ENCODE data around the gene SOD2.
"Not testable (repeated sequence)": the region's sequence is repeated elsewhere in the genome, so short reads cannot be mapped to it uniquely, and the experiment has no call there.

SOD2 gene

DNA sequence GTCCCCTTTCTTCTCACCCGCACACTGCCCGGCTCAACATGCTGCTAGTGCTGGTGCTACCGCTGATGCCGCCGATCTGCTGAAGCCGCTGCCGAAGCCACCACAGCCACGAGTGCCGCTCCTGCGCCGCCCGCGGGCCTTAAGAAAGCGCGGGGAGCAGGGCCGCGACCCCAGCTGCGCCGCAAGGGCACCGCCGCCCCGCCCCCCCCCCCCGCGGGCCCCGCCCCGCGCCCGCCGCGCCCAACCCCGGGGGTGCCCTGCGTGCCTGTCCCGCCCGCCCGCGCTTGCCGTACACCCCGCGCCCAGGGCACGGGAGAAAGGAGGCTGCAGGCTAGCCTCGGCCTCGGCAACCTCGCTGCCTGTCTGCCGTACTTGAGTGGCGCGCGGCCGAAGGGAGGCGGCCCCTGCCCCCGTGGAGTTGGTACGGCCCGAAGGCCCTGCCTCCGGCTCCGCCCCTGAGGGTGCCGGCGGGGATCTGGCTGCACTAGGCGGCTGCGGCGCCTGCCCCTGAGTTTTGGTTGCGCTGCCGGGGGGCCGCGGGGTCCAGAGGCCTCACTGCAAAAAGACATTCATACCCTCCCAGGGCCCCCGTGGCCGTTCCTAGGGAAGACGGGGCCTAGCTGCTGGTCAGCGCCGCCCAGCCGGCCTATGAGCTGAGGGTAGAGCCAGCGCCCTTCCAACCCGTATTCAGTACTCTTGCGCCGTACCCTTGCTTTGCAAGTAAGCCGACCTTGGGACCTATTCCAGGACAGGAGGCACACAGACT, at the start of gene SOD2:
SOD2 (minus strand) TSS at position 114 of the 766 bp plus-strand sequence; CDS start at position 40, 74 bp downstream.
- DNase-seq (ENCODE audit: low read depth), result peak; percentile 71

DNA sequence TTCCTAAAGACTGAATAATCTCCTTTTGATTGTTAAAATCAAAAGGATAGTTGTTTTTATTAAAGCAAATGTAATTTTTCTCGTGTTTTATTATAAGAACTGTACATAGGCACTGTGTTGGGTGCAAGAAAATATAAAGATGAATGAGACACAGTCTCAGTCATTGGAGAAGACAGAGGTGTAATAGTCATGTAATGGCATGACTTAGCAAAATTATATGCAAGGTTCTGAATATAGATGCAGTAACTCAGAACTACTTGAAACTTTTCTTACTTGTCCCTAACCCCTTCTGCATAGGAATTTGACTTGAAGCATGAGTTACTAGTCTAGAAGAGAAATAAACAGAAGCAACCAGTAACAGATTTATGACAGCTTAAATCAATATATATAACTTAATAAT, 49.1 kb upstream of the SOD2 start:
- DNase-seq (ENCODE audit: low read depth), result no peak

DNA sequence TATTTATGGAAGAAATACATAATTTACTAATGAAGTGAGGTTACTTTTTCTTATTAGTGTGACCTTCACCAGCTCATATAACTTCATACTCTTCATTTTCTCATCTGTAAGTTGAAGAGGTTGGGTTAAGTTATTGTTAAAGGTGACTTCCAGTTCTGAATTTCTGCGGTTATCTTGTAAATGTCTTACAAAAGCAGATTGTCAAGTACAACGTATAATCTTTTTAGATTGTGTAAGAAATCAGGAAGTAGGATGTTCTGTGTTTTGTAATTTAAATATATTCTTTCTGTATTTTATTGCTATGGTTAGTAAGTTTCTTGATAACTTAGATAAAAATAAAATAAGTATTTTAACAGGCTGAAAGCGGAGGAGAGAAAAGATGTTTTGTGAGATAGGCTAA, 46.3 kb upstream of the SOD2 start:
- DNase-seq (ENCODE audit: low read depth), result no peak

DNA sequence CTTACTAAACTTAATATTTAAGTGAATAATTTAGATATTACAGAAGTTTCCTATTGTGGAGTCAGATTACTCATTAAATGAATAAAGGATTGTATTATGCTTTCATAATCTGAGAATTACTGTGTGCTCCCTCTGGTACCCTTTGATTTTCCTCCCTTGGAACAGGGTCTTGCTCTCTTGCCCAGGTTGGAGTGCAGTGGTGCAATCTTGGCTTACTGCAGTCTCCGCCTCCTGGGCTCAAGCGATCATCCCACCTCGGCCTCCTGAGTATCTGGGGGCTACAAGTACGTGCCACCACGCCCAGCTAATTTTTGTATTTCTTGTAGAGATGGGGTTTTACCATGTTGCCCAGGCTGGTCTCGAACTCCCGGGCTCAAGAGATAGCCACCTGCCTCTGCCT, 43.9 kb upstream of the SOD2 start:
- DNase-seq (ENCODE audit: low read depth), result no peak

DNA sequence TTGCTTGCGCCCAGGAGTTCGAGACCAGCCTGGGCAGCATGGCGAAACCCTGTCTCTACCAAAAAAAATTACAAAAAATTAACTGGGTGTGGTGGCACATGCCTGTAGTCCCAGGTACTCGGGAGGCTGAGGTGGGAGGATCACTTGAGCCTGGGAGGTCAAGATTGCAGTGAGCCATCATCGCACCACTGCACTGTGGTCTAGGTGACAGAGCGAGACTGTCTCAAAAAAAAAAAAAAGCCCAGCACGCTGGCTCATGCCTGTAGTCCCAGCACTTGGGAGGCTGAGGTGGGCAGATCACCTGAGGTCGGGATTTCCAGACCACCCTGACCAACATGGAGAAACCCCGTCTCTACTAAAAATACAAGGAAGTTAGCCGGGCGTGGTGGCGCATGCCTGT, 40.4 kb upstream of the SOD2 start:
- DNase-seq (ENCODE audit: low read depth), result not testable (repeated sequence)

DNA sequence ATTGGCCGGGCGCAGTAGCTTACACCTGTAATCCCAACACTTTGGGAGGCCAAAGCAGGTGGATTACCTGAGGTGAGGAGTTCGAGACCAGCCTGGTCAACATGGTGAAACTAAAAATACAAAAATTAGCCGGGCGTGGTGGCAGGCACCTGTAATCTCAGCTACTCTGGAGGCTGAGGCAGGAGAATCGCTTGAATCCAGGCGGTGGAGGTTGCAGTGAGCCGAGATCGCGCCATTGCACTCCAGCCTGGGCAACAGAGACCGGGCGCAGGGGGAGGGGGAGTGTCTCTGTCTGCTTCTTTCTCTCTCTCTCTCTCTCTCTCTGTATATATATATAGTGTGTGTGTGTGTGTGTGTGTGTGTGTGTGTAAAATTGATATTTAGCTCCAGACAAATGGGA, 39.5 kb upstream of the SOD2 start:
- DNase-seq (ENCODE audit: low read depth), result not testable (repeated sequence)

DNA sequence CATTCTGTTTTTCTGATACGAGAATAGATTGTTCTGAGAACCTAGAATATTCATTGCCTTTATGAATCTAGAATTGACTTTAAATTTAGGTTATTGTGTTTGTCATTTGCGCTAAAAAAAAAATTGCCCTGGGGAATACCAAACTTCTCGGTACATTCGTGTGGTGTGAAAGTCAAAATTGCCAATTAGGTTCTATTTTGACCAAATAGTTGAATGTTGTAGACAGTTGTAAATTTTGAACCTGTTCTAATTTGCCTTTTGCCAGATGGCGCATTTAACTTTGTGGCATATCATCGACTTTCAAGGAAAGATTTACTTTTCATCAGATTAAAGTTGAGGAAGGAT, 37.3 kb upstream of the SOD2 start:
- DNase-seq (ENCODE audit: low read depth), result no peak

DNA sequence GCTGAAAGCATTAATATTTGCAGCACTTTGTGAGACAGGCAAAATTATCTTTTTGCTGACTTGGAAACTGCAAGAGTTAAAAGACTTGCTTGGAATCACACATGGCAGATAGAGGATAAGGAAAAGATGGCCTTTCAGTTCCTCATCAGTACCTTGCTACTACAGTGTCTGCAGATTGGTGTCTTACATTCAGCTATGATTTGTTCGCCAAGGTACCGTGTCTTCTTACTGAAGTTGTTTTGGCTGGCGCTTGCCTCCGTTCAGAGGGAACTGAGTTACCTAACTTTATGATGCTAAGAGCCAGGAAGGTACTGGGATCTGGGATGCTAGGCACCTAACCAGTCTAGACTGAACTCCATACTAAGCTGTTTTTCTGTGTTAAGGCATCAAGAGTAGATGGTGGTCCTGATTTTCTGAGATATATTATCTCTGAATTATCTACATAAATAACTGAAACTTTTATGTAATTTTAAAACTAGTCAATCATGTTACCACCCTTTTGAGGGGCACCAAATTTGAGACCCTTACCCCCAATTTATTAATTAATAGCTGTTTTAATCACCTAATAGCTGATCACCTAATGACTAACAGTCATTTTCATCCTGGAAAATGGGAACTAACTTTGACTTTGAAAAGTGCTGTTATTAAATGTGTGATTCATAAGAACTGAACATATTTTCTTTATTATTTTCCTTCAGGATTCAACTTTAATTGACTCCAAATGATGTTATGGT, 36.7 kb upstream of the SOD2 start:
- DNase-seq (ENCODE audit: low read depth), result no peak

DNA sequence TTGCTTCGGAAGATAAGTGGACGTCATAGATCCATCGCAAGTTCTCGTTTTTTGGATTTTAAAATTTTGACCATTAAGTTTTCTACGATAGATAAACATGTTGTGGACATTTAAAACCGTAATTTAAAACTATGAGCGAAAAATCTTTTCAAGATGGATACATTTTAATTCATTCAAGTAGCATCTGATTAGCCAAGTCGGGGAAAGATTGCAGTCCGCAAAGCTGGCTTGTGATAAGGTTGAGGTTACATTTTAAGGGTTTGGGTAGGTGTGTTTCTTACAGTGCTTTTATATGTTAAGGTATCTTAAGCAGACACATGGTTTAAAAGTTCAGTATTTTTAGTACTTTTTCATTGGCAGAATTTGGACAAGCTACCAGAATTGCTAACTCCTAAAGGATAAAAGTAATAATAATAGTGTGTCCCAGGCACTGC, 35.5 kb upstream of the SOD2 start:
- DNase-seq (ENCODE audit: low read depth), result no peak

DNA sequence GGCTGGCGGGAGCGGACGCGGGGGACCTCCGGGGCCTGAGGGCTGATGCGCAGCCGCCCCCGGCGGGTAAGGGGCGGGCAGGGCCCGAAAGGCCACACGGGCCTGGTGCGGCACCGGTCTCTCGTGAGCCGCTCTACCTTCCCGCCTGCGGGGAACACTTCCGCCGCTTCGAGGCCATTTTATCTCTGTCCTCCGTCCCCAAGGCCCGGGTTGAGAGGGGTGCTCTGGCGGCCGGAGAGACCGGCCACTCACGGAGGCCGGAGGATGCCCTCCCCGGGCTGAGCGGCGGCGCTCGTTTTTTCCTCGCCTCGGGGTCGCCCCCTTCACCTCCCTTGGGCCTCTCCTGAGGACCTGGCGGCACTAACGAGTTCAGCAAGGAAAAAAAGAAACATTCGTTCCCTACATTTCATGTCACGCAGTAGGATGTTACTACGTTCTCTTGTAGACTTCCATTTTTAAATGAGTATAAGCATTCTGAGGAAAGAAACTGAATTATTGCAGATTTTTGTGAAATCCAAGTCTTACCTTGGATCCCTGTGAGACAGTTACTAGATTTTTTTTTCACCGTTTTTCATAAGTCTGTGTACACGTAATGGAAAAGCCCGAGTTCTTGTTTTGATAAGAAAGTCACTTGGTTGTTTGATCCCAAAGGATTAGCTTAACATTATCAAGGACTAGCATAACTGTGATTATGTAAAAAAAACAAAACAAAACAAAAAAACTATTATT, 34.8 kb upstream of the SOD2 start:
- no peak for DNase-seq (ENCODE audit: low read depth)

DNA sequence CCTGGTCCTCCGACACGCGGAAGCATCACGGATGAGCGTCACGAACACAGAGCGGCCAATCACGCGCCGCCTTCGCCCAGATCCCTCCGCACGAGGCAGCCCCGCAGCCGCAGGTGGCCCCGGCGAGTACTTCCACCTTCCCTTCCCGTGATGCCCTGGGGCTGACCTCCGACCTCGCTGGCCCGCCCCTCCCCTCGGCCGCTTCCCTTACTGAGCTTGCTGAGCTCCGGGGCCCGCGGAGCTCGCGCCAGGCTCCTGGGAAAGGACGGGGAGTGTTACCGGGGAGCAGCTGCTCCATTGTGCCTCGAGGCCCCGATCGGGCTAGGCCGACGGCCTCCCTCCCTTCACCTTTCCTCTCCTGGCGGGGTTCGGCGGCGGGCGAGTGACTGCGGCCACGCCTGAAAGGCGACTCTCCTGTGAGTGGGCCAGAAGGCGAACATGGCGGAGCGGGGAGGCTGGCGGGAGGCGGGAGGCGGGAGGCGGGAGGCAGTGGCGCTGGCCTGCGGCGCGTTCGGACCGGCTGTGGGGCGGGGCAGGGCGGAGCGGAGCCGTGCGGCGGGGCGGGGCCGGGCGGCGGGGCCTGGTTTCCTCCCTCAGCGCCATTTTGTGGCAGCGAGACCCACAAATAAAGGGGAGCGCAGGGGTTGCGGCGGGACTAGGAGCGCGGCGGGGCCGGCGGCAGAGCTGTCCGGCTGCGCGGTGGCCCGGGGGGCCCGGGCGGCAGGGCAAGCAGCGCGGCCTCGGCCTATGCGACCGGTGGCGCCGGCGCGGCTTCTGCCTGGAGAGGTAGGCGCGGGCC, 34.1 kb upstream of the SOD2 start, which contains the start of gene WTAP:
WTAP (plus strand) TSS at position 589 of the 799 bp plus-strand sequence. CDS start 8,760 bp downstream, outside the sequence.
- DNase-seq (ENCODE audit: low read depth), result peak; percentile 94

DNA sequence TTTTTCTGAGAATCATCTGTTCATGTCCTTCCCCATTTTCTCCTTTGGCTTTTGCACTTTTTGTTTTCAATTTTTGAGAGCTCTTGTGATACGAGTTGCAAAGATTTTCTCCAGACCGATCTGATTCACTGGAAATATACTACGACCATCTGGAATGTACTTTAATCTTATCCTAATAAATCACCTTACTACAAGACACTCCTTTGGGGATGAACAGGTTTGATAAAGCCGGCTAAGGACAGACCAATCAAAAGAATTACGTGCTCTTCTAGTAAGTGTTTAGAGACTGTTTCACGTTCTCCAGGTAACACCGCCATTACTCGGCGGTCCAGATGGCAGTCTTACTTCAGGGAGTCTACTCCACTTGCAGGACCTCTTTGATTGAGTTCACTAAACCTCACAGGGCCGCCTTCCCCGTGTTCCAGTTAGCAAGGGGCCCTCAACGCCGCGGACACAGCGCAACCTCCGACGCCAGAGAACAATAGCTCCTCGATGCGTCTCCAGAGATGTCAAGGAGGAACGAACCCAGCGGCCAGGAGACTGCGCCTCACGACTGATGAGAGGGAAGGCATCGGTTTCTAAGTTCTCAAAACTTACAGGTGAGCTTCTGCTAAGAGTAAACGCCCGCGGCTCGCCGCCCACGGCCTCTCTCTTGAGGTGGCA, 33.3 kb upstream of the SOD2 start:
- no peak for DNase-seq (ENCODE audit: low read depth)

DNA sequence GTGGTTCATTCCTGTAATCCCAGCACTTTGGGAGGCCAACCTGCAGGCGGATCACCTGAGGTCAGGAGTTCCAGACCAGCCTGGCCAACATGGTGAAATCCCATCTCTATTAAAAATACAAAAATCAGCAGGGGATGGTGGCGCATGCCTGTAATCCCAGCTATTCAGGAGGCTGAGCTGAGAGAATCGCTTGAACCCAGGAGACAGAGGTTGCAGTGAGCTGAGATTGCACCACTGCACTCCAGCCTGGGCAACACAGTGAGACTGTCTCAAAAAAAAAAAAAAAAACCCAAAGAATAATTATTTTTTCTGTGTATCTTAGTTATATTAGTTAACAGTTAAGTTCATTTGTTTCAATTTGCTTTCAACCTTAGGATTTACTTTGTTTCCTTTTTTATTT, 32.2 kb upstream of the SOD2 start:
- DNase-seq (ENCODE audit: low read depth), result not testable (repeated sequence)

DNA sequence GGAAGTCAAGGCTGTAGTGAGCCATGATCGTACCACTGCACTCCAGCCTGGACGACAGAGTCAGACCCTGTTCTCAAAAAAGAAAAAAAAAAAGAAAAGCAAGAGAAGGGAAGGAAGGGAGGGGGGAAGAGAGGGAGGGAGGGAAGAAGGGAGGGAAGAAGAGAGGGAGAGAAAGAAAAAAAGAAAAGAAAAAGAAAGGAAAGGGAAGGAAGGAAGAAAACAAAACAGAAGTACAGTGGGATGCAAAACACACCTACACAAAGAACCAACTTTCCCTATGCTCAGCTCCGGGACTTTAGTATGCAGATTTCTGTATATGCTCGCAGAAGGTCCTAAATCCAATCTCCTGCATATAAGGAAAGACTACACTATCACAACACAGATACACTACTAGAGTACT, 31.7 kb upstream of the SOD2 start:
- no peak for DNase-seq (ENCODE audit: low read depth)

DNA sequence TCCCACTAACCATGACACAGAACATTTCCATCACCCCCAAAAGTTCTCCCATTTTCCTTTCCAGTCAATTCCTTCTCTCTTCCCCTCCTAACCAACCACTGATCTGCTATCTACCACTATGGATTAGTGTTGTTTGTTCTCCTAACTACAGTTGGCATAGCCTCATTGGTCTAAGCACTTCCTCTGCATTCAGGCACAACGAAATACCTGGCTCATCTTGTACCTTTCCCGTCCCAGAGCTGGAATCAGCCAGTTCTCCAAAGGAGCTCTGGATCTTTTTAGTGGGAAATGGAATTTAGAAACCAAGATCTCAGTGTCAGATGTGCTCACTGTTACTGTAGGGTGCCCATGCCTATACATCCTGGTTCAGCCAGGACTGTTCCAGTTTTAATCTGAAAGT, 30.2 kb upstream of the SOD2 start:
- no peak for DNase-seq (ENCODE audit: low read depth)

DNA sequence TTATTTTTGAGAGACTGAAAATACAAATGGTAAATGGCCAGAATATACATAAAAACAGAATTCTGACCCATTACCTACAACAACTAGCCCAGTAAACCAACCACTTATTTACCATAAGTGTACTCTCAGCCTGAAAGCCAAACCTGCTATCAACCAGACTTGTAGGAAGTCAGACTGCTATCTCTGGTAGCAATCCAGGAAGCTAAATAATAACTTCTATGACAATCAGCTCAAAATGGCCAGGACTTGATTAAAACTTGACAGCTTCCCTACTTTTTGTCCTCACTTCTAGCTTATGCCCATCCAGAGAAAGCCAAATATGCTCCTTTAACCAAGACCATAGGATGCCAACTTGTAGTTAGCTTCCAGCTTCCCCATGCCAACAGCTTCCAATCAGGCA, 29.6 kb upstream of the SOD2 start:
- DNase-seq (ENCODE audit: low read depth), result no peak

DNA sequence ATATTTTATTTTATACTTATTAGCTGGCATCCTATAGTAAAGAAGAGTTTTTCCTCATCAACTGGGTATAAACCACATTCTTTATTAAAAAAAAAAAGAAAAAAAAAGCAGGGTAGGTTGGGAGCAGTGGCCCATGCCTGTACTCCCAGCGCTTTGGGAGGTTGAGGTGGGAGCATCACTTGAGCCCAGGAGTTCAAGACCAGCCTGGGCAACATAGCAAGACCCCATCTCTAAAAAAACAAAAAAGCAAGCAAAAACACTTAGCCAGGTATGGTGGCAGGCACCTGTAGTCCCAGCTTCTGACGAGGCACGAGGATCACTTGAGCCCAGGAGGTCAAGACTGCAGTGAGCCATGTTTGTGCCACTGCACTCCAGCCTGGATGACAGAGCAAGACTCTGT, 28.9 kb upstream of the SOD2 start:
- not testable (repeated sequence) for DNase-seq (ENCODE audit: low read depth)

DNA sequence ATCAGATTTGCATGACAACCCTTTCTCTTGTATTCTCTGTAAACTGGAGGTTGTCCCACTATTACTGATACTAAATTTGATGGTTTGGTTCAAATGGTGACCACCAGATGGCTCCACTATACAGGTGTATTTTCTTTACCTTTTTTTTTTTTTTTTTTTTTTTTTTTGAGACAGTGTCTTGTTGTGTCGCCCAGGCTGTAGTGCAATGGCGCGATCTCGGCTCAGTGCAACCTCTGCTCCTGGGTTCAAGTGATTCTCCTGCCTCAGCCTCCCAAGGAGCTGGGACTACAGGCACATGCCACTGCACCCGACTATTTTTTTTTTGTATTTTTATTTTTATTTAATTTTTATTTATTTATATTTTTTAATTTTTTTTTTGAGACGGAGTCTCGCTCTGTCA, 27.7 kb upstream of the SOD2 start:
- peak; percentile 23 for DNase-seq (ENCODE audit: low read depth)

DNA sequence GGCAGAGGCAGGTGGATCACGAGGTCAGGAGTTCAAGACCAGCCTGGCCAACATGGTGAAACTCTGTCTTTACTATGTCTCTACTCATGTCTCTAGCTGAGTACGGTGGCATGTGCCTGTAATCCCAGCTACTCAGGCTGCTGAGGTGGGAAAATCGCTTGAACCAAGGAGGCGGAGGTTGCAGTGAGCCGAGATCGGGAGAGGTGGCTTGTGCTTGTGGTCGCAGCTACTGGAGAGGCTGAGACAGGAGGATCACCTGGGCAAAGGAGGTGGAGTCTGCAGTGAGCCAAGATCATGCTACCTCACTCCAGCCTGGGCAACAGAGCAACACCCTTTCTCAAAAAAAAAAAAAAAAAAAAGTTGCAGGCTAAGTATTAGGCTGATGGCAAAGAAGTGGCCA, 26.2 kb upstream of the SOD2 start:
- no peak for DNase-seq (ENCODE audit: low read depth)

DNA sequence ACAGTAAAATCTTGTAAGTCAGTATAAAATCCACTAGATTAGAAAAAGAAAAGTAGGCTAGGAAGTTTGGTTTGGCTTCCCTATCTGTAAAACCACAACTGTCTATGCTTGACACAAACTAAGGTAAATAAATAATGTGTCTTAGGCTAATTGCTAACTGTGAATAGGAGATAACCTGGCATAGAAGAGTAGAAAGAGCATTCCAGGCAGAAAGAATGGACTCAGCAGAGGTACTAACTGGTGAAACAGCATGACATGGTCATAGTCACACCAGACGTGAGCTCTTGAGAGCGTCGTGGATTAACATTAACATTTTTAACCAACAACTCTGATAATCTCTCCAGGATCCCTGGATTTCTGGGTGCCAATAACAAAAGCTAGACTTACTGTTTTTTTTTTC, 25.6 kb upstream of the SOD2 start:
- no peak for DNase-seq (ENCODE audit: low read depth)
